ENCODE data around the gene RANBP10. TPM values are rescaled to one million over a fixed set of nuclear protein-coding genes. Genes with fewer than 3 reads are reported as not detected.

RANBP10 gene
- total RNA-seq, 4 donors from 2014 or later: 15.0 to 24.6 (median 17.9) TPM

DNA sequence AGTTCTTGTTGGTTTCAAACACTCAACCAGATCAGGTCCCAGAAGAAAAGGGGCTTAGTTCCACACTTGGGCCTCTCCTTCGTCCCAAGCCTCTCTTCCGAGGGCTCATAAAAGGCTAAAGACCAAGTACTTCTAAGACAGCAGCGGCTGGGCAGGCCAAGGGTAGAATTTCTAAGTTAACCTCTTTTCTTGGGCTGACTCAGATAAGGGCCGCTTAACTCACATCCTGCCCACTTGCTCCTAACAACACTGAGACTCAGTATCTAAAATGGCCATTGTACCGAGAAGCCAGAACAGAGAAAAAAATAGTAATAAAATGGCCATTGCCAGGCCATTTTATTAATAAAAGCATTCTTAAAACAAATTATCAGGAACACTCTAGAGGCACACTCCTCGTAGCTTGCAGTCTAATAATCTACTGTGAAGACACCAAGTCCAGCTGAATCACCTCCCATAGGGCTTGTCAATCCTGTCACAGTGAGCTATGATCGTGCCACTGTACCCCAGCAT is 42.1 kb downstream of the RANBP10 start:
- H3K4me3 ChIP-seq (ENCODE audit: low read depth, poor library complexity, severe bottlenecking): no peak overlapping the region
- WGBS, 2 donors: 93 to 95% methylated on average over 7 of the region's 7 CpGs
- intact Hi-C loops (cut with DNase I; ENCODE audit: low total_unique reads): no loop called here
- no peak for TF ChIP-seq POLR2A (IDR thresholded peaks at IDR 0.05)
- TF ChIP-seq, protein P1, sequence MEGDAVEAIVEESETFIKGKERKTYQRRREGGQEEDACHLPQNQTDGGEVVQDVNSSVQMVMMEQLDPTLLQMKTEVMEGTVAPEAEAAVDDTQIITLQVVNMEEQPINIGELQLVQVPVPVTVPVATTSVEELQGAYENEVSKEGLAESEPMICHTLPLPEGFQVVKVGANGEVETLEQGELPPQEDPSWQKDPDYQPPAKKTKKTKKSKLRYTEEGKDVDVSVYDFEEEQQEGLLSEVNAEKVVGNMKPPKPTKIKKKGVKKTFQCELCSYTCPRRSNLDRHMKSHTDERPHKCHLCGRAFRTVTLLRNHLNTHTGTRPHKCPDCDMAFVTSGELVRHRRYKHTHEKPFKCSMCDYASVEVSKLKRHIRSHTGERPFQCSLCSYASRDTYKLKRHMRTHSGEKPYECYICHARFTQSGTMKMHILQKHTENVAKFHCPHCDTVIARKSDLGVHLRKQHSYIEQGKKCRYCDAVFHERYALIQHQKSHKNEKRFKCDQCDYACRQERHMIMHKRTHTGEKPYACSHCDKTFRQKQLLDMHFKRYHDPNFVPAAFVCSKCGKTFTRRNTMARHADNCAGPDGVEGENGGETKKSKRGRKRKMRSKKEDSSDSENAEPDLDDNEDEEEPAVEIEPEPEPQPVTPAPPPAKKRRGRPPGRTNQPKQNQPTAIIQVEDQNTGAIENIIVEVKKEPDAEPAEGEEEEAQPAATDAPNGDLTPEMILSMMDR (IDR thresholded peaks at IDR 0.05): no peak
- DNase-seq (ENCODE audit: low spot score in 2 of 2): no peak

DNA sequence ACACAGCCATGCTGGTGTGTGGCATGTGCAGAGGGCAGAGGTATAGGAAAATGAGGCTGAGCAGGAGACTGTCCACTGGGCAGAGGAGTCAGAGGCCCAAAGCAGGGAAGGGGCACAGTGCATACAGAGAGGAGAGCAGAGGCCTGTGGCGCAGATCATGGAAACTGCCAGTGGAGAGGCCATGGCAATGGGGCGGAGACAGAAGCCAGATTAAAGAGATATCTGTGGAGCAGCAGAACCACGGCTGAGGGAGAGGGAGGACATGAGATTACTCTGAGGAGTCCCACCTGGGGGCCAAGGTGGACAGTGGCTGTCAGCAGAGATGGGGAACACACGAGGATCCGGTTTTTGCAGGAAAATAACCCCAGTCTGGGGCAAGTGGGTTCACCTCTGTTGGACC is 43.3 kb downstream of the RANBP10 start:
- H3K4me3 ChIP-seq (ENCODE audit: low read depth, poor library complexity, severe bottlenecking): no peak overlapping the region
- TF ChIP-seq, protein P1 (IDR thresholded peaks at IDR 0.05): no peak
- TF ChIP-seq POLR2A (IDR thresholded peaks at IDR 0.05): no peak
- intact Hi-C loops (cut with DNase I; ENCODE audit: low total_unique reads): no loop called here
- WGBS, 2 donors: 89 to 92% methylated on average over 5 of the region's 5 CpGs
- DNase-seq (ENCODE audit: low spot score in 2 of 2): no peak

DNA sequence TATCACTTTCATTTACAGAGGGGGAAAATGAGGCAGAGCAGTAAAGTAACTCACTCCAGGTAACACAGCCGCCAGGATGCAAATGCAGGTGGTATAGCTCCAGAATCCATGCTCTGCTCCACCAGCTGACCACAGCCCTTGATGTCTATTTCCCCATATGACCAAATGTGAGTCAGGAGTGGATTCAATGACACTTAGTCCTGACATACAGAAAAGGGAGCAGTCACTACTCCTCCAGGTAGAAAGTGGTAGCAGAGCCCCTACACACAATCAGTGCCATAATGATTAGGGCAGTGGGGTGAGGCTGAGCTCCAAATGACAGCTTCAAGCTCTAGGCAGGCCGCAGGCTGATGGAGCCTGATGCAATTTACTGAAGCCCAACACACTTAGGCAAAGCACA is 44.0 kb downstream of the RANBP10 start:
- intact Hi-C loops (cut with DNase I; ENCODE audit: low total_unique reads): no loop called here
- whole genome bisulfite sequencing, 2 donors: 91 to 94% methylated on average over 2 of the region's 2 CpGs
- TF ChIP-seq POLR2A (IDR thresholded peaks at IDR 0.05): no peak
- TF ChIP-seq, protein P1 (IDR thresholded peaks at IDR 0.05): no peak
- no peak overlapping the region for H3K4me3 ChIP-seq (ENCODE audit: low read depth, poor library complexity, severe bottlenecking)
- DNase-seq (ENCODE audit: low spot score in 2 of 2): no peak

DNA sequence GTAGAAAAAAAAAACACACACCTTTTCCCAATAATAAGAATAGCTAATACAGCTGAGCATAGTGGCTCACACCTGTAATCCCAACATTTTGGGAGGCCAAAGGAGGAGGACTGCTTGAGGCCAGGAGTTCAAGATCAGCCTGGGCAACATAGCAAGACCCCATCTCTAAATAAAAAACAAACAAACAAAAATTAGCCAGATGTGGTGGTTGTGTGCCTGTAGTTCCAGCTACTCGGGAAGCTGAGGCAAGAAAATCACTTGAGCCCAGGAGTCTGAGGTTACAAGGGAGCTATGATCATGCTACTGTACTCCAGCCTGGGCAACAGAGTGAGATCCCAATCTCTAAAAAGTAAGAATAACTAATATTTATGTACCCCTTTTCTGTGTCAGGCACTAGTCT is 44.4 kb downstream of the RANBP10 start:
- 95 to 100% methylated on average over 1 of the region's 1 CpG for WGBS, 2 donors

DNA sequence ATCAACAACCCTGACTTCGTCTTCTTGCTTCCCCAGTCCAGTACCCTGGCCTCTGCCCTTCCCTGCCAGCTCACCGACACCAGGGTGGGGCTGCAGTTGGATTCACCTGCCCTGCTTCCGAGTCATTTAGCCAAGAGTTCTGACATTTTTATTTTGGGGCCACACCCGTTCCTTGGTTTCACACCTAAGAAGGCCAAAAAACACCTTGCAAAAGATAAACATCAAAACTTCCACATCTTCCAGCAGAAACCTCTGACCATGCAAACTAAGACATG is 45.5 kb downstream of the RANBP10 start:
- no peak overlapping the region for H3K4me3 ChIP-seq (ENCODE audit: low read depth, poor library complexity, severe bottlenecking)
- DNase-seq (ENCODE audit: low spot score in 2 of 2): no peak
- TF ChIP-seq, protein P1 (IDR thresholded peaks at IDR 0.05): no peak
- TF ChIP-seq POLR2A (IDR thresholded peaks at IDR 0.05): no peak
- intact Hi-C loops (cut with DNase I; ENCODE audit: low total_unique reads): no loop called here
- WGBS, 2 donors: 52 to 59% methylated on average over 4 of the region's 4 CpGs

More for the DNA sequence above, 44.4 kb downstream of the RANBP10 start:
- DNase-seq (ENCODE audit: low spot score in 2 of 2): no peak
- intact Hi-C loops (cut with DNase I; ENCODE audit: low total_unique reads): no loop called here
- H3K4me3 ChIP-seq (ENCODE audit: low read depth, poor library complexity, severe bottlenecking): no peak overlapping the region
- TF ChIP-seq, protein P1 (IDR thresholded peaks at IDR 0.05): no peak
- TF ChIP-seq POLR2A (IDR thresholded peaks at IDR 0.05): no peak

DNA sequence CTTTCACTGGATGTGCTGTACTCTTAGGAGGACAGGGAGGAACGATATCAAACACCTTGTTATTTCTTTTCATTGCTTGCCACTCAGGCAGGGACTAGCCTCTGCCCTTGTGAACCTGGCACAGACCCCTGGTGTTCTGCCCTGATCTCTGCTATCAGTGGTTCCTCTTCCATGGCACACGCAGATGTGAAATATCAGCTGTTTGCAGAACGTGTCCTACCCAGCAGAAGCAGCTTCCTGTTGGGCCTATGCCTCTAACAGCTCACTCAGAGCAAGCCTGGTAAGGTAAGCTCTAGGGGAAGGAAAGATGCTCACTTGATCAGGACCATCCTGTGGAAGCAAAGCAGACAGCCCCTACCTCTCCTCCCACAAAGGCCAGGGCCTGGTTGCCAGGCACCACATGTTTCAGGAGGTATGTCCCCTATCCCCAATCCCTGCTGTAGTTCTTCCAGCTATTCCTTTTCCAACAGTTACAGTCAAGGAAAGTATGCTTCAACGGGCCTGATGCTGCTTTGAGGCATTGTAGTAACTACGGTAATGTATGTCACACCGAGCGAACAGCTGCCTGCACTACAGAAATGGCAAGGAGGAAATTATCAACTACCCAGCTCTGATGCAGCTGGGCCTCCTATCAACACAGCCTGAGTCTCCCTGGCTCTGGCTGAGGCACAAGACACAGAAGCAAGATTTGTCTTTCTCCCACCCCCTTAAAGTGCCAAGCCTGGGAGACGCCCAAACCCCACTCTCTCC is 46.0 kb downstream of the RANBP10 start:
- WGBS, 2 donors: 47 to 67% methylated on average over 8 of the region's 8 CpGs
- intact Hi-C loops (cut with DNase I; ENCODE audit: low total_unique reads): no loop called here
- TF ChIP-seq, protein P1 (IDR thresholded peaks at IDR 0.05): no peak
- no peak for TF ChIP-seq POLR2A (IDR thresholded peaks at IDR 0.05)
- H3K4me3 ChIP-seq (ENCODE audit: low read depth, poor library complexity, severe bottlenecking): no peak overlapping the region
- no peak for DNase-seq (ENCODE audit: low spot score in 2 of 2)
